HG03469 (cell line): Measurements from ENCODE around the gene GRID1.

Experiments used
- ATAC-seq: cut with Tn5 transposase; IDR thresholded peaks from one replicate; pipeline ENCODE4 v1.9.1; 2021; ENCODE audit warnings: mild to moderate bottlenecking, moderate library complexity, moderate number of reproducible peaks; ENCODE audit not compliant: unreplicated experiment

Gene GRID1

DNA sequence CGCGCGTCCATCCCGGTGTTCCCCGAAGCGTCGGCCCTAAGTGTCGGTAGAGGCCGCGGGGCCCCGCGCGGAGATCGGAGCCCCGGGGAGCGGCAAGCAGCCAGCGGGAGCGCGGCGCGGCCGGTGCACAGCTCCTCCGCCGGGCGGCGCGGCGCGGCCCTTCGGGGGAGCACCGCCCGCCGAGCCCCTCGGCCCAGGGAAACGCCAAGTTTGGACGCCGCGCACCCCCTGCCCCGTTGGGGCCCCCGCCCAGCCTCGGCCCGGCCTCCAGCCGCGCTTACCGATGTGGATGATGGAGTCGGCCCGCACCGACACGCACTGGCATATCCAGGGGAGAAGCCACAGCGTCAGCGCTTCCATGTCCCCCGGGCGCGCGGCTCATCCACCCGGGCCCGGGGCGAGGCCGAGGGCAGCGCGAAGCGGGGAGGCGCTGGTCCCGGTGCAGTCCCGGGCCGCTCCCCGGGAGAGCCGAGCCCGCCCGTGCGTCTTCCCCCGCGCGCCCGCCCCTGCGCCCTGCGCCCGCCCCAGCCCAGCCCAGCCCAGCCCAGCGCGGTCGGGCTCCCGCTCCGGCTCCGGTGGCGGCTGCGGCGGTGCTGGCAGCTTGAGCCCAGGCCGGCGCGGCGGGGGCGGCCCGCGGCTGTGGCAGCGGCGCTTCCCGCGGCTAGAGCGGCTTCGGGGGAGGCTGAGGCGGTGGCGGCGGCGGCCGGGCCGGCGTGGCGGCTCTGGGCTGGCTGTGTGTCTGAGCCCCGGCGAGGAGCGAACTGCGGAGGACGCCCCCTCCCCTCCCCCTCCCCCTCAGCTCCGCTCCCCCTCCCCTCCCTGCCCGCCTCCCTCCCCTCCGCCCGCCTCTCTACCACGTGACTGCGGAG lies at the start of gene GRID1:
Gene GRID1, minus strand, starts transcription at position 763 of the 869 bp plus-strand sequence.
- ATAC-seq: no peak

DNA sequence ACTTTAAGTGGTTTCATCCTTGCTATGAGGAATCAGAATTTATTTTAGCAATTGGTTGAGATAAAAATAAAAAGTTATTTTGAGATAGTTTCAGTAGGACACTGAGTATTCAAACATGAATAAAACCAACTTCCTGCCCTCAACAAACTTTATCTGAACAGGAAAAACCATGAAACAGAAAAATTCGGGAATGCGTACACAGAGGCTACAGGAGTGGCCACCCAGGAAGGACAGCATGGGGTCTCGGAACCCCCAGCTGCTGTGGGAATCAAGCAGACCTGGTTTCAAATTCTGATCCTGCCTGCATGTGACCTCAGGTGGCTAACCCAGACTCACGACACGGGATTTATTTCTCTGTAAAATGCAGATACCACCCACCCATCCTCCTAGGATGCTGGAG lies 49.0 kb upstream of the GRID1 start:
- ATAC-seq: no peak

DNA sequence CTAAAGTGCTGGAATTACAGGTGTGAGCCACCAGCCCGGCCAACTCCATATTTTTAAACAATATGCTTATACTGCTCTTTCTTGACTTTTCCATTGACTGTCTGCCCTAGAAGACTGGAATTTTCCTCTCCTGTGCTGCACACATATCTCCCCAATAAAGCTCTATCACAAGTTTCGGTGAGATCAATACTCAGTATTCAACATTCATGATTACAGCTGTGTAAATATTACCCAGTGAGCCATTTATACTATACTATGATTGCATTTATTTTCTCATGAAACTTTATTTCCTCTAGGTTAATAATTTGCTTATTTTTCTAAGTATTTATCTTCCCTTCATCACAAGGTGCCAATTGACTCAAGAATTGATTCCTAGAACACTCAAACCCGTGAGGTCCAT lies 48.5 kb upstream of the GRID1 start:
- ATAC-seq: no peak

DNA sequence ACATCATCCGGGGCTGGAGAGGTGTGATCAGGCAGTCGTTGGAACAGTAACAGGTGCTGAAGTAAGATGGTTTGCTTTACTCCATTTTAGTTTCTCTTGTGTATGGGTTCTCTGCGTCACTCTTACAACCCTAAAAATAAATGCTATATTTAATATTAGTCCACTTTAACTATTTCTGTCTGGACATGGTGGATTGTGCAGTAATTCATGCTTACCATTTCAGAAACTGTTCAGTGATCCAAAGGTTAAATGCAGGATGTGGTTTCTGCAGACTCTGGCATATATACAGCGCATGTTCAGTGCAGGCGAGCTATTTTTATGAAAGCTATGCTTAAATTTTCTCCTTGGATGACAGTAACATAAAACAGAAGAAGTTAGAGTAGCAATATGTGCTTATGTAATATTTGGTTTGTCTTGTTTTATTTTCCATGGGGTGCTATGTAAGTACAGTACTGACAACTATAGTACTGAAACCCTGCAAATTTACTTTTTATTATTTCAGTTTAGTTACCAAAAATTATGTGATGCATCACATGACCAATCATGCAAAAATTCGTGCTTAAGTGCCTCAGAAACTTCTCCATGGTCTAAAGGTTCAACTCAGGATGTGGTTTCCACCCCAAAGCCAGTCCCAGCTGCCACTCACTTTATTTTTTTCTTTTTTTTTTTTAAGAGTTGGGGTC lies 46.6 kb upstream of the GRID1 start:
- ATAC-seq: peak; percentile 45

DNA sequence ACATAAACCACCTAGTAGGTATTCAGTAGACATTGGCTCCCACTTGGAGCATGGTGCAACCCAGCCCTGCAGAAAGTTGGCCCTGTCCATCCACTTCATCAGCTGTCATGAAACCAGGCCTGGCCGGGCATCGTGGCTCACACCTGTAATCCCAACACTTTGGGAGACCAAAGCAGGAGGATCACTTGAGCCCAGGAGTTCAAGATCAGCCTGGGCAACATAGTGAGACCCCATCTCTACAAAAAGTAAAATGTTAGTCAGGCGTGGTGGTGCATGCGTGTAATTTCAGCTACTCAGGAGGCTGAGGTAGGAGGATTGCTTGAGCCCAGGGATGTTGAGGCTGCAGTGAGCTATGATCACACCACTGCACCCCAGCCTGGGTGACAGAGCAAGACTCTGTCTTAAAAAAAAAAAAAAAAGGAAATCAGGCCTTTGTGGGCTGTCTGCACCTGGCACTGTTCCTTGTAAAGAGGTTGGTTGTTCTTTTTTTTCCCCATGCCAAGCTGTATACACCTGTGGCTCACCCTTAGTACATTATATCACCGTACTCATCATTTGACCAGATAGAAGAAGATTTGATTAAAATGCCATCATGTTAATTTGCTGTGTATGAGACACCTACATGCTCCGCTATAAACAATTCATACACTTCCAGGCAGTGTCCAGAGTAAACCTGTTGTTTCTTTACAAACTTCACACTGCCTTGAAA lies 45.4 kb upstream of the GRID1 start:
- no peak for ATAC-seq

DNA sequence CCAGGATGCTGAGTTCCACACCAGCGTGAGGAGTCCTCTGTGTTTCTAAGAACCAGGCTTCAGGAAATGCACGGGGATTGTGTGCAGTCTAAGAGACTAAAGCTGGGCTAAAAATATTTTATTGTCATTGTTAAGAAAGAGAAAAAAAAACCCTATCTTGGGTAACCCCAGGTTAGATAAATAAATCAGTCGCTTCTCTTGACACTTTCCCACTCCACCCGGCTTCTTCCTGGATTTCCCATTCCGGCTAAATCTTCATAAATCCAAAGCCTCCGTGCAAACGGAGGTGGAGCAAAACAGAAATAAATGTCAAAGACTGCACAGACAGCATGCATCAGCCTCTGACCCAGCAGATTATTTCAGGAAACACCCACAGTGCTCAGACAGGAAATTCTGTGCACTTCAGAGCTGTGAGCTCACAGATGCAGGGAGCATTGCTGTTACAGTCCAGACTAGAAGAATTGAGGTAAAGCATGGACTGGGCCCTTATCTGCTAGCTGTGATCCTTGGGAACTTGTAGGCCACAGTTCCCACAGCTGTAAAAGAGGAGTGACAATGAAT lies 44.8 kb upstream of the GRID1 start:
- peak; percentile 57 for ATAC-seq

DNA sequence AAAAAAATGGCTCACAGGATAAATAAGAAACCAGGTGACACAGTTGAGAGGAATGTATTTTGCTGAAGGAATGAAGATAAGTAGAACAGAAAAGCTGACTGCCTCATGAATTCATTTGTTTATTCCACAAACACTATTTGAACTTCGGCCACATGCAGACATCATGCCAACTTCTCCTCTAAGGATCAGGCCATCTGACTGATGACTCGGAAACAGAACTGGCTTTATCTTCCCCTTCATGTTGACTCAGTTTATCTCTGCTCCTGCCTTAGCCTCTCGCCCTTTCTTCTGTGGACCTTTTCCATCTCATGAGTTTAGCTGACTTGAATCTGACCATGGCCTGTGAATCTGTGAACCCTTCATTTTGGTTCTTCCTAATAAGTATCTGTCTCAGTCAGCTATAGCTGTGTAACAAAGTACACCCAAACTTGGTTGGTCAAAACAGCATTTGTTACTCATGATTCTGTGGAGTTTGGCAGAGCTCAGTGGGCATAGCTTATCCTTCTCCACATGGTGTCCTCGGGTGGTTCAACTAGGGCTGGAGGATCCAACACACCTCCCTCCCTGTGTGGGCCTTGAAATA lies 44.0 kb upstream of the GRID1 start:
- ATAC-seq: no peak

DNA sequence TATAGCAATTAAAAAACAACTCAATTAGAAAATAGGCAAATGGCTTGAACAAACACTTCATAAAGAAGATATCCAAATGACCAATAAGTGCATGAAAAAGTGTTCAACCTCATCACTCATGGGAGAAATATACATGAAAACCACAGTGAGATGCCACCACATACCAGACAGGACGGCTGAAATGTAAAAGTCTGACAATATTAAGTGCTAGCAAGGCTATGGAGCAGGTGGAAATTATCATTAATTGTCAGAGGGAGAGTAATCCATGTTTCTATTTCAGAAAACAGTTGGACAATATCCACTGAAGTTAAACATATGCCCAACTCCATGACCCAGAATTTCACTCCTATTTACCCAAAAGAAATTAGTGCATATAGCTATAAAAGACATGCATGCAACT lies 42.6 kb upstream of the GRID1 start:
- ATAC-seq: no peak

DNA sequence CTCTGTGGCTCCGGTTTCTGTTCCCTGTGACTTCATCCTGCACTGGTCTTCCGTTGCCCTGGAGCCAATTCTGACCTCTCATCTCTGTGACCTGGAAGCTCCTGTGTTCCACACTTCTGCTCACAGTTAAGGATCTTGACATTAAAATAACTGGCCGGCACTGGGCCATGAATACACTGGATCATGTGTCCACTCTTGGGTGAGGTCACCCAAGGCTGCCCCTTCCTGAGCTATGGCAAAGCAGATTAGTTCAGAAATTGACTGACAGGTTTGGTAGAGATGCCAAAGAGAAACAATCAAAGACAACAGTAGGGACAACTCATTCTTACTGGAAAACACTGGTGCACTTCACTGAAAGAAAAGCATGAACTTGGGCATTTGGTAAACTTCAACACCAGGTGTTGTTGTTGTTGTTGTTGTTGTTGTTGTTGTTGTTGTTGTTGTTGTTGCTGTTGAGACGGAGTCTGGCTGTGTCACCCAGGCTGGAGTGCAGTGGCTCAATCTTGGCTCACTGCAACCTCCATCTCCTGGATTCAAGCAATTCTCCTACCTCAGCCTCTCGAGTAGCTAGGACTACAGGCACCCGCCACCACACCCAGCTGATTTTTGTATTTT lies 36.7 kb upstream of the GRID1 start:
- no peak for ATAC-seq

DNA sequence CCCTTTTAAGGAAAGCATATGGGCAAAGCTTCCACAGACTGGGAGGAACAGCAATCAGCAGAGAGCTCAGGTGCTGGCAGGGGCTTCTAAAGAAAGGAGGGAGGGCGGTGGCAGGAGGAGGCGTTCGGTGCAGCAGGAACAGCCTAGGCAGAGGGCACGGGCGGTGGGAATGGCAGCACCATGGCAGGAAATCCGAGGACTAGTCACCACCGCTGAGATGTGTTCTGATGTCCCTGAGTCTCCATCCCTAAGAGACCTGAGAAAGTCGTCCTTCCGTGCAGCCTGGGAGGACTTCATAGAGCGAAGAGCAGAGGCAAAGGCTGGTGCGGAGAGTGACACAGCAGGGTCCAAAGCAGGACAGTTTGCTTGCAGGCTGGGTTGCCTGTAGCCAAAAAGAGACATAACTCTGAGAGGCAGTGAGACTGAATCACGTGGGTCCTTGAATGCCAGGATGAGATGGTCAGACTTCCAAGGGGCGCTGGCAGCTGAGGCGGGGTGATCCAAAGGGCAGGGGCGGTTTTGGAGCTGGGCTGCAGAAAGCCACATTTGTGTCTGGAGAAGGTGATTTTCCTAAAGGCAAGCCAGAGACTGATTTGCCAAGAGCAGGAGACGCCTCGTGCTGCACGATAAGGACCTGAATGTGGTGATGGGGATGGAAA lies 35.8 kb upstream of the GRID1 start:
- no peak for ATAC-seq

DNA sequence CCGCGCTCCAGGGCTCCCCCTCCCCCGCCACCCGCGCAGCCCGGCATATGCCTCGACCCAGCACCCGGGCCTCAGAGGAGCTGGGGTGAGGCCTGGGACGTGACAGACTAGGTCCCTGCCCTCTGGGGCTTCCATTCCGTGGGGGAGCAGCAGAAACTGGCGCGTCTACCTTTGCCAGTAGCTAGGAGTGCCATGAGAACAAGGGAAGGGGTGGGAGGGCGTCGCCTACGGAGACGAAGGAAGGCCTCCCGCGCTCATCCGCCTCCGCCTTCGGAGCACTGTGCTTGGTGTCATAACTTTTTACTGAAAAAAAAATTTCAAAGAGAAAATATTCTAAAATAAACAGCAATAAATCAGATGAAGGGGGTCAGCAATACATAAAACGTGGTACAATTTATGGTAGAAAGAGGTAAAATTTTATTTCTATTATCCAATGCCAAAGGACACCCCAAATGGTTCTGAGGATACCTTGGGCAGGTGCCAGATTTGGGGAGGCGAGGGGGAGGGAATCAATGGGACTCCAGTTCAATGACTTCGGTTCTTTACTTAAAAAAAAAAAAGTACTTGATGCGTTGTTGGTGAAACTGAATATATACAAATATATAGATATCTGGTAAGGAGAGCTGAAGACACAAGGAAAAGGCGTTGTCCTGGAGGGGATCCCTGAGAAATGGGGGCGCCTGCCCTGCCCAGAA lies 35.1 kb upstream of the GRID1 start:
- no peak for ATAC-seq

DNA sequence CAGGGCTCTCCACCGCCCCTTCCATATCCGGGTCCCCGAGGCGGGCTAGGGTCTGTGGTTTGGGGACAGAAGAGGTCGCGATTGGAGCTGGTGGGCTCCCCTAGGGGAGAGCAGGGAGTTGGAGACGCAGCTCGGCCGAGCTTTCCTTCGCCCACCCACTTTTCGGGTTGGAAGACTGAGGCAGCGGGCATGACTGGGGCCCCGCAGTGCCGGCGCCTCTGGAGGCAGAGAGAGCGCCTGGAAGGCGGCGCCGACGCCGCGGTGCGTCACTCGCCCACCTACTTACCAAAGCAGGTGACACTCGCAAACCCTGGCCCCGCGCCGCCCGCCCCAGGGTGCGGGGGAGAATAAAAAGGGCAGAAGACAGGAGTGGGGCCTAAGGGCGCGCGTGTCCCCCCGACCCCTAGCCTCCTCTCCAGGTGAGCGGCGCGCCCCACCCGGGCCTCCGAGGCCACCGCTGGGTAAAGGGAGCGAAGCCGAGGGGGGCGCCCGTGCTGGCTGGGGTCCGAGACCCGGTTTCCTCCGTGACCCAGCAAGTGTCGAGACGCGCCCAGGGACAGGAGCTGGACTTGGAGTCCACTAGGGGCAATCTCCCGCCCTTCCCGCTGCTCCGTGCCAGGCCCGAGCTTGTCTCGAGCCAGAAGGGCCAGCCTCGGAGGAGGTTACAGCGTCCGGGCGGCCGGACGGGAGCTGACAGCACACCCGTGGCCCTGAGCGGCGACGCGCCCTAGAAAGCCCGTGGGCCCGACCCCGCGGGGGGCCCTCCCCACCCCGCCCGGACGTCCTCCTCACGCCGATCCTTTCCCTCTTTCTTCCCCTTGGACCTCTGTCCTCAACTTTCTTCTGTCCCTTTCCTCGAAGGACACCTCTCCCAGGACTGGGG lies 34.4 kb upstream of the GRID1 start:
- peak; percentile 26 for ATAC-seq

DNA sequence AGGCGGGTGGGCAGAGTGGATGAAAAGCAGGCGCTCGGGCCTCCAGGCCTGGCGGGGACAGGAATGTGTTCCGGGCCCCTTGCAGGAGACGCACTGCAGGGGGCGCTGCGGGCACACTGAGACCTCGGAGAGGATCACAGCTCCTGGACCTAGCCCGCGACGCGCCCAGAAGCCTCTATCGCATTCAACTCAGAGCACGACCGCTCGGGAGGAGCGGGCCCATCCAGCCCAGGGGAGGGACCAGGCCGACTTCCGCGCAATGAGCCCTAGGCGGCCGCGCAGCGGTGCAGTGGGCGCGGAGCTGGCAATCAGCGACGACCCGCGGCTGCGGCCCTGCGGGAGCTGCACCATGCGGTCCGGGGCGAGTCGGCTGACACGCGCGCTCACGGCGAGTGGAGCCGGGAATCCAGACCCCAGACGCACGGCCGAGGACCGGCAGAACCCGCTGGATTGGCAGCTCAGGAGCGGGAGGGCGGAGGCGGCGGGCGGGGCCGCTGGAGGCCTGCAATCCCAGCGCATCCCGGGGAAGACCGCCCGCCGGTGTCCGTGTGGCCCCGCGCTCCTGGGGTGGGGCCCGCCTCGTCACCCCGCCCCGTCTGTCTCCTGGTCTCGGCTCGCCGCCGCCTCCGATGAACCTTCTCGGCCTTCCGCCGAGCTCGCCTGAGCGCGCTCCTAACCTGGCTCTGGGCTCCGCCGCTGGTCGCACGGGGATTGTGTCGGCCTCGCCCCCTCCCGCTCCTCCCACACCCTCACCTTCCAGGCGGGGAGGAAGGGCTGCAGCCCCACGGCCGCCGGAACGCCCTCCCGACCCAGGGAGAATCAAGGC lies 33.5 kb upstream of the GRID1 start:
- peak; percentile 78 for ATAC-seq

DNA sequence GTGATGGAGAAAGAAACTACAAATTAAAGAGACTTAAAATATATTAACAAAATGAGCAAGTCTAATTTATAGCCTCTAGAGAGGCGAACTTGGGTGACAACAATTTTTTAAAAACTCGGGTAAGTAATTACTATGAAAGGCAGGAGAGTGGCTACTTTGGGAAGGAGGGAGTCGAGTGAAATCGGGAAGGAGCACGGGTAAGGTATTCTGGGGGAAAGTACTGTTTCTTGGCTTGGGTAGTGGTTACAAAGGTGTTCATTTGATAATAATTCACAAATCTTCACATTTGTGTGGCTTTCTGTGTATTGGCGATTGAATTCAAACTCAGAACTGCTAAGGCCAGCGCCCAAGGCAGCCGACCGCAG lies 32.9 kb upstream of the GRID1 start:
- no peak for ATAC-seq

DNA sequence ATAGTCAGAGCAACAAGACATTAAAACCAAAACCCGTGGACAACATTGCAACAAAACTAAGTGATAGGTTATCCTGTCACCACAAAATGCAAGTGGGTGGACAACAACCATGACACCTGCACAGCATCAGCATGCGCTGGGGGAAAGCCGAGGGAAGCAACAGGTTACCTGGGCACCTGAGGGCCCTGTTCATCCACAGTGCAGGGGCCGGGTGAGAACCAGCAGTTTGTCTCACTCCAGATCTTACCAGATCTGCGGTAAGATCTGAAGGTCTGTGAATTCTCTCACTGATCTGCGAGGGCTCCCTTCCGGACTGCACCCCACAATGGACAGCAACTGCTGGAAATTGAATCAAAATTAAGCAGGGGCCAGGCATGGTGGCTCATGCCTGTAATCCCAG lies 30.5 kb upstream of the GRID1 start:
- no peak for ATAC-seq

DNA sequence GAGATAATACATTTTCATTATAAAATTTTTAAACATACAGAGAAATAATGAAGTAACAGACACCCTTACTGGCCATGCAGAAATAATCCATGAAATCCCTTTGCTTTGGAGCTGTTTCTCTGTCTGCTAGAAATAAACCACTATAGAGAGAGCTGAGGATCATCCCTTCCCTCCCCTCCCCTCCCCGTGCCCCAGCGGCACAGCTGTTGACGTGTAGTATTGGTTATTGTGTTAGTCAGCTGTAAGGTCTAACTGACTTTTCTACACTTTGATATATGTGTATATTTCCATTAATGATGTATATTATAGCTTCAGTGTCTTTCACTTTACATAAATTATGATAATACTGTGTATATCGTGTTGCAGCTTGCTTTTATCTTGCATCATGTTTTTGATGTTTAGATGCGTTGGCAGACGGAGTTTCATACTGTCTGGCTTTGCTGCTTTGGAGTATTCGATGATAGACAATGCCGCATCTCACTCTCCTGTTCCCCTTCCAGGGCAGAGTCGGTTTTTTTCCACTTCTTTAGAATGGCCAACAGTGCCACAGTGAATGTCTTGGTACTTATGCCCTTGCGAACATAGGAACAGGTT lies 27.4 kb upstream of the GRID1 start:
- no peak for ATAC-seq

DNA sequence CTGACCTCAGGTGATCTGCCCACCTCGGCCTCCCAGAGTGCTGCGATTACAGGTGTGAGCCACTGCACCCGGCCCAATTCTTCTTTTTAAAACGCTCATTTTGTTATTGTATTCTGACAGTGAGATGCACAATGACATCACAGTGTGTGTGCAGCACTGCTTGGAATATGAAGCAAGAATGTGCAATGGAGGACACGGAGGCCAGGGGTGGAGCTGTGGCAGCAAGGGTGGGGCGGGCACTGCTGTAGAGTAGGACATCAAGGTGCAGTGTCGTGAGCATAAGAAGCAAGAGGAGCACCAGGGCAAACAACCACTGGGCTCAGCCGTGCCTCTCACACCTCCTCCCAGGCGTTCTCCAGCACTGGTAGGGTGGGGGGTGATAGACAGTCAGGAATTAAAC lies 26.8 kb upstream of the GRID1 start:
- ATAC-seq: no peak
